DOHH2 (cell line): ENCODE results near the gene ANO8.

Experiments
- H3F3A ChIP-seq: fragments of 200-600 bp; sonication (generic), shearing (Covaris generic); 2 replicates; pipeline ENCODE4 v1.6.0; 2016; ENCODE audit warnings: antibody characterized with exemption, mild to moderate bottlenecking; ENCODE audit not compliant: control insufficient read depth, insufficient read depth
- H3K27ac ChIP-seq: fragments of 200-600 bp; sonication (generic); 2 replicates; pipeline ENCODE4 v1.5.1; 2014; ENCODE audit warnings: low read depth, mild to moderate bottlenecking, low read length, moderate library complexity
- H3K27me3 ChIP-seq: fragments of 200-600 bp; sonication (generic); 2 replicates; pipeline ENCODE4 v1.6.1; 2014; ENCODE audit warnings: mild to moderate bottlenecking, low read length, mixed read lengths; ENCODE audit not compliant: control insufficient read depth
- H3K36me3 ChIP-seq: fragments of 200-600 bp; sonication (generic); 2 replicates; pipeline ENCODE4 v1.6.1; 2014; ENCODE audit warnings: mild to moderate bottlenecking, low read length, moderate library complexity, mixed read lengths; ENCODE audit not compliant: control insufficient read depth
- H3K4me1 ChIP-seq: fragments of 200-600 bp; sonication (generic); 2 replicates; pipeline ENCODE4 v1.6.1; 2014; ENCODE audit warnings: mild to moderate bottlenecking, low read length, mixed read lengths; ENCODE audit not compliant: control insufficient read depth
- H3K4me2 ChIP-seq: fragments of 200-600 bp; sonication (generic); 2 replicates; pipeline ENCODE4 v1.6.0; 2014; ENCODE audit warnings: mild to moderate bottlenecking, low read length, moderate library complexity
- H3K4me3 ChIP-seq: fragments of 200-600 bp; sonication (generic); 2 replicates; pipeline ENCODE4 v1.5.1; 2014; ENCODE audit warnings: mild to moderate bottlenecking, low read length, mixed read lengths
- H3K79me2 ChIP-seq: fragments of 200-600 bp; sonication (generic); 2 replicates; pipeline ENCODE4 v1.6.1; 2014; ENCODE audit warnings: mild to moderate bottlenecking, low read length, mixed read lengths; ENCODE audit not compliant: control insufficient read depth
- H3K9me2 ChIP-seq: fragments of 200-600 bp; sonication (generic); replicated peaks from 2 replicates; pipeline ENCODE4 v1.6.1; 2014; ENCODE audit warnings: mild to moderate bottlenecking, low read length, mixed read lengths; ENCODE audit not compliant: control insufficient read depth
- H3K9me3 ChIP-seq: fragments of 200-600 bp; sonication (generic); 2 replicates; pipeline ENCODE4 v1.6.1; 2014; ENCODE audit warnings: antibody characterized with exemption, low read length, mixed read lengths; ENCODE audit not compliant: control insufficient read depth, insufficient read depth
- H4K20me1 ChIP-seq: fragments of 200-600 bp; sonication (generic); 2 replicates; pipeline ENCODE4 v1.6.0; 2014; ENCODE audit warnings: low read depth, mild to moderate bottlenecking, antibody characterized with exemption, low read length, moderate library complexity; ENCODE audit not compliant: control insufficient read depth, insufficient read depth
- EZH2phosphoT487 ChIP-seq: fragments of 200-600 bp; sonication (generic); IDR thresholded peaks from 2 replicates; pipeline ENCODE4 v1.6.1; 2017; ENCODE audit warnings: borderline replicate concordance, mild to moderate bottlenecking, antibody characterized with exemption, low read length, moderate library complexity, mixed read lengths
- TF ChIP-seq, protein P1 (sequence below): fragments of 200-600 bp; sonication (generic); IDR thresholded peaks from one replicate; pipeline ENCODE4 v1.5.1; 2014; ENCODE audit warnings: antibody characterized with exemption, mild to moderate bottlenecking, low read depth, low read length; ENCODE audit not compliant: poor library complexity, severe bottlenecking

The ANO8 gene

DNA sequence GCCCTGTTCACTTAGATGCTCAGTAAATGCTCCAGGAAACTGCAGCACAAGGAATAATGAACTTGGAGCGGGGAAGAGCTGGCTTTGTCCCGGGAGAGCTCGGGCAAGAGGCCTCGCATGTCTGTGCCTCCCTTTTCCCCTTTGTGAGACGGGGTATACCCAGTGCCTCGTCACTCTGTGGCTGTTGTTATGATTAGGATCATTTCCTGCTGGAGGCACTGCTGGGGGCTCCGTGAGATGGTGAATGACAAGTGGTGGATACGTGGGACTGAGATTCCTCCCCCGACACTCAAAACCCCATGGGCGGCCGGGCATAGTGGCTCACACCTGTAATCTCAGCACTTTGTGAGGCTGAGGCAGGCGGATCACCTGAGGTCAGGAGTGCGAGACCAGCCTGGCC, 43.6 kb upstream of the ANO8 start:
- H3K79me2 ChIP-seq = no peaks in the 10 kb centered on the region
- peaks cover 4% of the 10 kb centered on the region; the same call in 1 of the 2 replicates for H3F3A ChIP-seq
- H4K20me1 ChIP-seq = no peaks in the 10 kb centered on the region
- H3K27me3 ChIP-seq = no peaks in the 10 kb centered on the region
- 0 out of 2 replicates have a peak, but pooled peaks cover 4% of the 10 kb centered on the region for H3K9me3 ChIP-seq
- no peak overlapping the region for H3K4me2 ChIP-seq
- TF ChIP-seq, protein P1, sequence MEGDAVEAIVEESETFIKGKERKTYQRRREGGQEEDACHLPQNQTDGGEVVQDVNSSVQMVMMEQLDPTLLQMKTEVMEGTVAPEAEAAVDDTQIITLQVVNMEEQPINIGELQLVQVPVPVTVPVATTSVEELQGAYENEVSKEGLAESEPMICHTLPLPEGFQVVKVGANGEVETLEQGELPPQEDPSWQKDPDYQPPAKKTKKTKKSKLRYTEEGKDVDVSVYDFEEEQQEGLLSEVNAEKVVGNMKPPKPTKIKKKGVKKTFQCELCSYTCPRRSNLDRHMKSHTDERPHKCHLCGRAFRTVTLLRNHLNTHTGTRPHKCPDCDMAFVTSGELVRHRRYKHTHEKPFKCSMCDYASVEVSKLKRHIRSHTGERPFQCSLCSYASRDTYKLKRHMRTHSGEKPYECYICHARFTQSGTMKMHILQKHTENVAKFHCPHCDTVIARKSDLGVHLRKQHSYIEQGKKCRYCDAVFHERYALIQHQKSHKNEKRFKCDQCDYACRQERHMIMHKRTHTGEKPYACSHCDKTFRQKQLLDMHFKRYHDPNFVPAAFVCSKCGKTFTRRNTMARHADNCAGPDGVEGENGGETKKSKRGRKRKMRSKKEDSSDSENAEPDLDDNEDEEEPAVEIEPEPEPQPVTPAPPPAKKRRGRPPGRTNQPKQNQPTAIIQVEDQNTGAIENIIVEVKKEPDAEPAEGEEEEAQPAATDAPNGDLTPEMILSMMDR = no peak
- no peak for TF ChIP-seq EZH2phosphoT487
- no peak overlapping the region for H3K27ac ChIP-seq
- H3K36me3 ChIP-seq = no peaks in the 10 kb centered on the region
- H3K4me1 ChIP-seq = peaks cover 54% of the 10 kb centered on the region
- no peak overlapping the region for H3K4me3 ChIP-seq
- H3K9me2 ChIP-seq = no peaks in the 10 kb centered on the region

- no peaks in the 10 kb centered on the region for H3K9me2 ChIP-seq
- H3K27me3 ChIP-seq = no peaks in the 10 kb centered on the region
- no peaks in the 10 kb centered on the region for H4K20me1 ChIP-seq
- no peak within 1 kb of the TSS for H3K27ac ChIP-seq
- H3F3A ChIP-seq = peaks cover 4% of the 10 kb centered on the region; the same call in 1 of the 2 replicates
- H3K9me3 ChIP-seq = 0 out of 2 replicates have a peak, but pooled peaks cover 4% of the 10 kb centered on the region
- no peak within 1 kb of the TSS for H3K4me3 ChIP-seq
- no peak within 1 kb of the TSS for H3K4me2 ChIP-seq
- TF ChIP-seq EZH2phosphoT487 = no peak
- TF ChIP-seq, protein P1 = no peak
- peaks cover 51% of the 10 kb centered on the region for H3K4me1 ChIP-seq
- H3K36me3 ChIP-seq = no peaks in the 10 kb centered on the region
- H3K79me2 ChIP-seq = no peaks in the 10 kb centered on the region
These were observed 42.4 kb upstream of the ANO8 start, which contains the start of gene PLVAP for GRCh38 chr19:17376935-17377600. Gene PLVAP (minus strand): TSS chr19:17377342. CDS start chr19:17377288, 54 bp downstream.

DNA sequence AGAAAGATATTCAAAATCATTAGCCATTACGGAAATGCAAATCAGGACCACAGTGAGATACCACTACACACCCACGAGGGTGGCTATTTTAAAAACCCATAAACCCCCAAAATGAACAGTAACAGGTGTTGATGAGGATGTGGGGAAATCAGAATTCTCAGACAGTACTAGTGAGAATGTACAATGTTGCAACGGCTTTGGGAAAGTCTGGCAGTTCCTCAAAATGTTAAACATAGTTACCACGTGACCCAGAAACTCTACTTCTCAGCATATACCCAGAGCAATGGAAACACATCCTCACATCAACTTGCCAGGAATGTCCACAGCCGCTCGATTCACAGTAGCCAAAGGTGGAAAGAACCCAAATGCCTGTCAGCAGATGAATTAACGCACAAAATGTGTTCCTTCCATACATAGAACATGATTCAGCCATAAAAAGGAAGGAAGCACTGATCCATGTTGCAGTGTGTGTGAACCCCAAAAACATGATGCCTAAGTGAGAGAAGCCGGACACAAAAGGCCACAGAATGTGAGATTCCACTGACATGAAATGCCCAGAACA, 35.5 kb upstream of the ANO8 start:
- no peaks in the 10 kb centered on the region for H3K36me3 ChIP-seq
- no peaks in the 10 kb centered on the region for H4K20me1 ChIP-seq
- H3K9me3 ChIP-seq = no peaks in the 10 kb centered on the region
- no peaks in the 10 kb centered on the region for H3K9me2 ChIP-seq
- peaks cover 70% of the 10 kb centered on the region for H3K4me1 ChIP-seq
- H3K27me3 ChIP-seq = no peaks in the 10 kb centered on the region
- peaks cover 6% of the 10 kb centered on the region for H3F3A ChIP-seq
- H3K4me2 ChIP-seq = peak overlapping the region; percentile 78
- peak overlapping the region; percentile 90 for H3K27ac ChIP-seq
- TF ChIP-seq EZH2phosphoT487 = no peak
- TF ChIP-seq, protein P1 = no peak
- peak overlapping the region; percentile 65 for H3K4me3 ChIP-seq
- no peaks in the 10 kb centered on the region for H3K79me2 ChIP-seq
